ENCODE measurements around the gene TUBGCP3. TPM values are rescaled to one million over a fixed set of nuclear protein-coding genes. Genes with fewer than 3 reads are reported as not detected.

Gene TUBGCP3
- total and polyA plus RNA-seq, 2 experiments from 2014 or later = 12.0 to 12.2 TPM

DNA sequence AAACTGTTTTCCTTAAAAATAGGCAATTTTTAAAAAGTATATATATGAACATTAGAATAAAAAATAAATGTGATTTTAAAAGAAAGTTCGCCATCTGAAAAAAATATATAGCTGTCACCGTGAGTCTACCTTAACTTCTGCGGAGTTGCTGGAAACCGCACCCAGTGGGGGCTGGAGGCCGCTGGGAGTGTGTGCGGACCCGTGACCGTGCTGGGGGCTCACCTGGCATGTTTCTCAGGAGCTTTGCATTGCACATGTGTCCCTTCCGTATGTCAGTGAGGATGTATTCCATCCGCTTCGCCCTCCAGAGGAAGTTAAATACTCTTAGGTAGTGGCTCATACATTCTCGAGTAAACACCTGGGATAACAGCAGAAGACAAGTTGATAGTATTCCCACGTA is 71.7 kb downstream of the TUBGCP3 start:
- Histone ChIP-seq H3K36me3 (ENCODE audit: low read depth) (0 out of 2 replicates have a peak, but pooled peaks cover 17% of the 10 kb centered on the region), H3K27ac (no peak overlapping the region), H3K9ac (no peak overlapping the region), H3K9me3 (ENCODE audit: low read depth) (no peaks in the 10 kb centered on the region), H3K27me3 (replicated peaks; ENCODE audit: insufficient read depth) (no peaks in the 10 kb centered on the region), H3K4me3 (no peak overlapping the region), H3K79me2 (ENCODE audit: insufficient read depth) (no peaks in the 10 kb centered on the region), H3F3A (ENCODE audit: insufficient read depth) (no peaks in the 10 kb centered on the region), H3K4me1 (ENCODE audit: insufficient read depth) (no peaks in the 10 kb centered on the region), H2AFZ (no peak overlapping the region), H3K4me2 (ENCODE audit: unreplicated experiment) (no peak overlapping the region), H3K9me2 (ENCODE audit: insufficient read depth) (no peaks in the 10 kb centered on the region), H4K20me1 (ENCODE audit: insufficient read depth) (no peaks in the 10 kb centered on the region)
- 95 to 98% methylated on average over 13 of the region's 13 CpGs for WGBS, 2 experiments (ENCODE audit: low coverage in 1 of 2, low lambda C conversion rate in 2 of 2, missing lambda C conversion rate in 2 of 2)
- in situ Hi-C loops (cut with MboI) = no loop called here
- no peak for TF ChIP-seq EZH2phosphoT487 (IDR thresholded peaks at IDR 0.05; ENCODE audit: insufficient read depth, low read depth)
- no peak for TF ChIP-seq EZH2 (IDR thresholded peaks at IDR 0.05; ENCODE audit: insufficient read depth, poor library complexity, severe bottlenecking)
- DNase-seq = no peak

- Histone ChIP-seq H3K4me2 (ENCODE audit: unreplicated experiment) (no peak overlapping the region), H3K36me3 (ENCODE audit: low read depth) (0 out of 2 replicates have a peak, but pooled peaks cover 14% of the 10 kb centered on the region)
Observed at GRCh38 chr13:112513761-112514160, 74.2 kb downstream of the TUBGCP3 start.

GRCh38 chr13:112510987-112511685 is 76.8 kb downstream of the TUBGCP3 start:
- Histone ChIP-seq H3K9me3 (ENCODE audit: low read depth) (no peaks in the 10 kb centered on the region), H3K4me1 (ENCODE audit: insufficient read depth) (no peaks in the 10 kb centered on the region), H3K4me2 (ENCODE audit: unreplicated experiment) (no peak overlapping the region), H3F3A (ENCODE audit: insufficient read depth) (no peaks in the 10 kb centered on the region), H3K36me3 (ENCODE audit: low read depth) (0 out of 2 replicates have a peak, but pooled peaks cover 10% of the 10 kb centered on the region), H4K20me1 (ENCODE audit: insufficient read depth) (no peaks in the 10 kb centered on the region), H3K27me3 (replicated peaks; ENCODE audit: insufficient read depth) (no peaks in the 10 kb centered on the region), H2AFZ (no peak overlapping the region), H3K27ac (no peak overlapping the region), H3K4me3 (no peak overlapping the region), H3K9ac (no peak overlapping the region), H3K79me2 (ENCODE audit: insufficient read depth) (no peaks in the 10 kb centered on the region), H3K9me2 (ENCODE audit: insufficient read depth) (no peaks in the 10 kb centered on the region)
- TF ChIP-seq EZH2 (IDR thresholded peaks at IDR 0.05; ENCODE audit: insufficient read depth, poor library complexity, severe bottlenecking) = no peak
- in situ Hi-C loops (cut with MboI) = no loop called here
- WGBS, 2 experiments (ENCODE audit: low coverage in 1 of 2, low lambda C conversion rate in 2 of 2, missing lambda C conversion rate in 2 of 2) = 84 to 85% methylated on average over 10 of the region's 10 CpGs
- DNase-seq = no peak

More at GRCh38 chr13:112513761-112514160, 74.2 kb downstream of the TUBGCP3 start:
- no peak overlapping the region for H3K27ac ChIP-seq
- H3F3A ChIP-seq (ENCODE audit: insufficient read depth) = no peaks in the 10 kb centered on the region
- H3K4me1 ChIP-seq (ENCODE audit: insufficient read depth) = no peaks in the 10 kb centered on the region
- no peak overlapping the region for H3K9ac ChIP-seq
- H3K9me2 ChIP-seq (ENCODE audit: insufficient read depth) = no peaks in the 10 kb centered on the region
- TF ChIP-seq EZH2phosphoT487 (IDR thresholded peaks at IDR 0.05; ENCODE audit: insufficient read depth, low read depth) (no peak), EZH2 (IDR thresholded peaks at IDR 0.05; ENCODE audit: insufficient read depth, poor library complexity, severe bottlenecking) (no peak)
- 73% methylated on average over 6 of the region's 6 CpGs for WGBS, 2 experiments (ENCODE audit: low coverage in 1 of 2, low lambda C conversion rate in 2 of 2, missing lambda C conversion rate in 2 of 2)
- no peaks in the 10 kb centered on the region for H4K20me1 ChIP-seq (ENCODE audit: insufficient read depth)
- no peaks in the 10 kb centered on the region for H3K9me3 ChIP-seq (ENCODE audit: low read depth)
- in situ Hi-C loops (cut with MboI) = no loop called here
- no peak overlapping the region for H2AFZ ChIP-seq
- no peak overlapping the region for H3K4me3 ChIP-seq
- no peaks in the 10 kb centered on the region for H3K79me2 ChIP-seq (ENCODE audit: insufficient read depth)
- no peak for DNase-seq
- H3K27me3 ChIP-seq (replicated peaks; ENCODE audit: insufficient read depth) = no peaks in the 10 kb centered on the region

DNA sequence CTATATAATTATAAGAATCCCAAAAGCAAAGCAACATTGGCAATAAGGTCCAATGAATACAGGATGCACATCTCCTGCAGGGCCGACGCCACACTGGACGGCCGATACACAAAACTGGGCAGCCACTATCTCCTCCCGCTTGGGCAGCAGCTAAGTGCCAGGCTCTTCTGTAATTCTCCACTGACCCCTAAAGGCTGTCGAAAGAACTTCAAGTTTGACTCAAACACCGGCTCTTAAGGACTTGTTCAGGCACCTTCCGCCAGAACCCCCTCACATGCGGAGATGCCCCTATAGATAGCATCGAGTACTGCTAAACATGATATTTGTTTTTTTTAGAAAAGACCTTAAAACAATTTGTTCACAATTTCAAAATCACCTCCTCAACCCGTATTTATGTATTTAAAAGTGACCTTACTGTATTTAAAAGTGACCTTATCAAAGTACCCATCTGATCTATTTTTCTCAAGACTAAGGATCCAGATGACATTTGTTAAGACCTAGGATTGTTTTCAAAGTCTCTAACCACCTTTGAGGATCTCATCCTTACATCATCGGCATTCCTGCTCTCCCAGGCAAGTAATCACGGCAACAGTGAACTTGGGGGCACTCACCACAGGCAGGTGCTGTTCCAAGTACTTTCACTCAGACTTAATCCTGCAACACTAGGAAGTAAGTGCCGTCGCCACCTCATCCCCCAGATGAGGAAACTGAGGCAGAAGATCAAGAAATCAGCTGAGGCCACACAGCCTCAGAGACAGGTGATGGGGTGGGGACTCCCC is 77.8 kb downstream of the TUBGCP3 start:
- H3K79me2 ChIP-seq (ENCODE audit: insufficient read depth) = no peaks in the 10 kb centered on the region
- H4K20me1 ChIP-seq (ENCODE audit: insufficient read depth) = no peaks in the 10 kb centered on the region
- DNase-seq = peak; percentile 80
- in situ Hi-C loops (cut with MboI) = no loop called here
- no peak overlapping the region for H2AFZ ChIP-seq
- no peak overlapping the region for H3K4me3 ChIP-seq
- H3K4me2 ChIP-seq (ENCODE audit: unreplicated experiment) = no peak overlapping the region
- no peak overlapping the region for H3K9ac ChIP-seq
- H3K36me3 ChIP-seq (ENCODE audit: low read depth) = 0 out of 2 replicates have a peak, but pooled peaks cover 4% of the 10 kb centered on the region
- no peaks in the 10 kb centered on the region for H3K9me3 ChIP-seq (ENCODE audit: low read depth)
- TF ChIP-seq EZH2phosphoT487 (IDR thresholded peaks at IDR 0.05; ENCODE audit: insufficient read depth, low read depth) (no peak), EZH2 (IDR thresholded peaks at IDR 0.05; ENCODE audit: insufficient read depth, poor library complexity, severe bottlenecking) (no peak)
- no peak overlapping the region for H3K27ac ChIP-seq
- H3F3A ChIP-seq (ENCODE audit: insufficient read depth) = no peaks in the 10 kb centered on the region
- 44 to 51% methylated on average over 15 of the region's 15 CpGs for WGBS, 2 experiments (ENCODE audit: low coverage in 1 of 2, low lambda C conversion rate in 2 of 2, missing lambda C conversion rate in 2 of 2)
- H3K9me2 ChIP-seq (ENCODE audit: insufficient read depth) = no peaks in the 10 kb centered on the region
- H3K4me1 ChIP-seq (ENCODE audit: insufficient read depth) = no peaks in the 10 kb centered on the region
- no peaks in the 10 kb centered on the region for H3K27me3 ChIP-seq (replicated peaks; ENCODE audit: insufficient read depth)
